ENCODE data around the gene CHST7.

DNA sequence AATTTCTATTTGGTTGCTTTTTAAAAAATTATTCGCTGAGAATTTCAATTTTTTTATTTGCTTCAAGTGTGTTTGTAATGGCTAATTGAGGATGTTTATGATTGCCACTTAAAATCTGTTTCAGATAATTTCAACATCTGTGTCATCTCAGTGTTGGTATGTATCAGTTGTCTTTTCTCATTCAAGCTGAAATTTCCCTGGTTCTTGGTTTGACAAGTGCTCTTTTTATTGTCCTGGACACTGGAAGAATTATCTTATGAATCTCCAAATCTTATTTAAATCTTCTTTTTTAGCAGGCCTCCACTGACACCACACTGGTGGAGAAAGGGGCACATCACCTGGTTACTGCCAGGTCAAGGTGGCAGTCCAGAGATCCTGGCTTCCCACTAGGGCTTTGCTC, 21.5 kb downstream of the CHST7 start:
- TF ChIP-seq, protein P1, sequence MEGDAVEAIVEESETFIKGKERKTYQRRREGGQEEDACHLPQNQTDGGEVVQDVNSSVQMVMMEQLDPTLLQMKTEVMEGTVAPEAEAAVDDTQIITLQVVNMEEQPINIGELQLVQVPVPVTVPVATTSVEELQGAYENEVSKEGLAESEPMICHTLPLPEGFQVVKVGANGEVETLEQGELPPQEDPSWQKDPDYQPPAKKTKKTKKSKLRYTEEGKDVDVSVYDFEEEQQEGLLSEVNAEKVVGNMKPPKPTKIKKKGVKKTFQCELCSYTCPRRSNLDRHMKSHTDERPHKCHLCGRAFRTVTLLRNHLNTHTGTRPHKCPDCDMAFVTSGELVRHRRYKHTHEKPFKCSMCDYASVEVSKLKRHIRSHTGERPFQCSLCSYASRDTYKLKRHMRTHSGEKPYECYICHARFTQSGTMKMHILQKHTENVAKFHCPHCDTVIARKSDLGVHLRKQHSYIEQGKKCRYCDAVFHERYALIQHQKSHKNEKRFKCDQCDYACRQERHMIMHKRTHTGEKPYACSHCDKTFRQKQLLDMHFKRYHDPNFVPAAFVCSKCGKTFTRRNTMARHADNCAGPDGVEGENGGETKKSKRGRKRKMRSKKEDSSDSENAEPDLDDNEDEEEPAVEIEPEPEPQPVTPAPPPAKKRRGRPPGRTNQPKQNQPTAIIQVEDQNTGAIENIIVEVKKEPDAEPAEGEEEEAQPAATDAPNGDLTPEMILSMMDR (IDR thresholded peaks at IDR 0.05; ENCODE audit: low read depth, low read length) = no peak
- no peak for TF ChIP-seq POLR2A (IDR thresholded peaks at IDR 0.05; ENCODE audit: extremely low read depth, insufficient read length)
